NCI-H526 treated with DMSO at 0.1 percent for 48 hours (cell line): ENCODE measurements around the gene CTNNBL1.
A peak's percentile ranks its signal among the peaks of the same experiment; 100 is the strongest.

Source experiments
- DNase-seq: peaks from one replicate; lab custom pipeline; 2025; lab: John Stamatoyannopoulos, UW

Gene CTNNBL1

DNA sequence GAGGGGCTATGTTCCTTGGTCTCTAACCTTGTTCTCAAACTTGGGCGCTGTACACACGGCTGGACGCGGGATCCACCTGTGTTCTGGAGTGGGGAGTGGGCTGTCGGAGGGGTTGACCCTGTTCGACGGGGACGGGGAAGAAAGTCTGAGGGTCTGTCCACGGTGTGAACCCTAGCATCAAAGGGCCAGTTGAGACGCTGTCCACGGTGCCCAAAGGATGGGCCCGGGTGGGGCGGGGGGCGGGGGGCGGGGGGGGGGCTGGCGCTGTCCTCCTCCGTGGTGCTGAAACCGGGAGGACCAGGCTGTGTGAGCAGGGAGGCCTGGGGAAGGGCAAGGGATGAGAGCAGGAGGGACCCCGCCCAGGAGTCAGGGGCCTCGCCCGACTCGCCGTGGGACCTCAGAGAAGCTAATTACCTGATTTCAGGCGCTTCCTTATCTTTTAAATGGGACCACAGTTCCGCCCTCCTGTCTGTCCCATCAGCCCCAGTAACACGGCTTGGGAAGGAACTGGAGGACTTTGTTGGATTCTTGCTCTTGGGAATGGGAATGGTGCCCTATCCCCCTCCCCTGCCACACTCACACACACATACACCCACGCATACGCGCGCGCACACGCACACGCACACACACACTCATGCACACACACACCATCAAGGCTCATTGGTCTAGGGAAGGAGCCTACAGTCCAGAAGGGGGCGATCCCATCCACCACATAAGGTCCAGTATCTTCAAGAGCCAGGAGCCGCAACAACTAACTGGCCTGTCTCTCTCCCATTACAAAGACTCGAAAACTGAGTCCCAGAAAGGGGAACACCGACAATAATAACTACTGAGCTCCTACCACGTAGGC, 208.0 kb downstream of the CTNNBL1 start:
- peak; percentile 47 for DNase-seq

DNA sequence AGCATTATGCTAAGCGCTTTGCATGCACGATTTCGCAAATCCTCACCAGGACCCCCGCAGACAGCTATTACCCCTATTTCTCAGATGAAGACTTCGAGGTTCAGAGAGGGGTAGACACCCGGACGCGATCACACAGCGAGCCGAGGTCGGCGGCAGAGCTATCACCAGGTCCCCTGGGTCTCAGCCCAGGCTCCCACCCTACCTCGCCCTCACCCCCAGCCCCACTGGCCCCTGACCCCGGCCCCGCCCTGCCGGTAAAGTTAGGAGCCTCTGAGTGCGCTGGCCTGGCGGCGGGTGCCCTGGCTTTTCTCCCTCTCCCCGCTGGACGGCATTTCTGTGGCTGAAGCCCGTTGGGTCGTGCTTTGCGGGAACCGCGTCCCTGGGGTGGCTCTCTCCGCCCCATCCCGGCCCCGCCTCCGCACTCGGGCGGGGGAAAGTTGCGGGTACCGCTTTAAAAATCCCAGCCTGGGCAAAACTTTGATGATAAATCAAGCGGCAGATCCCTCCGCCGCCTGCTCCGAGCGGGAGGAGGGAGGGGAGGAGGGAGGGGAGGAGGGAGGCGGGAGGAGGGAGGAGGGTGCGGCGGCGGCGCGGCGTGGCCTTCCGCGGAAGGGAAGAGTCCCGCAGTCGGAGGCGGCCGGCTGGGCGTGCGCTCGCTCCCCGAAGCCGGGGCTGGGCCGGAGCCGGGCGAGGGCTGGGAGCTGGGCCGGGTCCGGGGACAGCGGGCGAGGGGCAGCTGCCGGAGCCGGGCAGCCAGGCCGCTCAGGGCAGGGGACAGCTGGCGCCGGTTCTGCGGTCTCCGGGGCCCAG, 208.9 kb downstream of the CTNNBL1 start, which contains the start of gene VSTM2L:
VSTM2L (plus strand) TSS at position 624 of the 810 bp plus-strand sequence. CDS start 224 bp downstream, outside the sequence.
- DNase-seq: no peak

DNA sequence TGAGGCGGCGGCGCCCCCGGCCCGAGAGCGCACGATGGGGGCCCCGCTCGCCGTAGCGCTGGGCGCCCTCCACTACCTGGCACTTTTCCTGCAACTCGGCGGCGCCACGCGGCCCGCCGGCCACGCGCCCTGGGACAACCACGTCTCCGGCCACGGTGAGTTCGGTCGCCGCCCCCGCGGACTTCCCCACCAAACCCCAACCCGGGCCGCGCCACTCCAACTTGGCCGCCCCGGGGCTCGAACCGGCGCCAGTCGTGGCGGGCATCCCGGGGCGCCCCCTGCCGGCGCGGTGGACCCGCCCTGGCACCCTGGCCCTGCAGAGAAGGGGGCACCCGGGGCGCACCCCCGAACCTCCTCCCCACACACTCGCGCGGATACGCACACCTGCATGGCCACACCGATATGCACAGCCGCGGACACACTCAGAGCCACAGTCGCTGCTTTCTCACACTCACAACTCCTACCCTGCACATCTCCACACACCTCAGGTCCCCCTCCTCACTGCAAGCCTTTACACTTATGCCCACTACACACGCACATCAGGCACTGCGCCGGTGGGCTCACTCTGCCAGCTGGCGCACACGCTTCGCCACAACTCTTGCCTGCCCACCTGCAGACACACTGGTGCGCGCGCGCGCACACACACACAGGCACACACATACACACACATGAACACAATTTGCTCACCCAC, 209.6 kb downstream of the CTNNBL1 start:
- DNase-seq: peak; percentile 14

DNA sequence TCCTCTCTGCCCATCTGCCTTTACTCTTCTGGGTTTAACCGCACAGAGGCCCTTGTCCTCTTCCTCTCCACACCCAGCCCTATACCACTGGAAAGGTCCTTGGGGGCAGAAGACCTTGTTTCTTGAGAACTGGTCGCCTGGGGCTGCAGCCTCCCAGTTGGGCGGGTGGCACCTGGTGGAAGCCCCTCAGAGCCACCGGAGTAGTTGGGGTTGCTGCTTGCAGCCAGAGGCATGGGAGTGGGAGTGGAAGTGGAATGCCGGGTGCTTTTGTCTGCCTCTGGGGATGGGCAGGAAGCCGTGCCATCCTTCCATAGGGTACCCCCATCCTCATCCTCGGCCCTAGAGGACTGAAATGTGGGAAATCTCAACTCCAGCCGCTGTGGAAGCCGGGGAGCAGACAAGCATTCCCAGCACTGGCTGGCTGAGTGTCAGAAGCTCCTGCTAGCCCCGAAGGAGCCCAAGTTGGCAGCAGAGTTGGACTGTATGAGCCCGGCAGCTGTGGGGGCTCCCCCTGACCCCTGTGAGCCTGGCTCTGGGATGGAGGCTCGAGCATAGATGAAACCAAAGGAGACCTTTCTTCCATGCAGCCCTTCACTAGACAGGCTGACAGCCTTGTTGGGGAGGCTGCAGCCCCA, 210.3 kb downstream of the CTNNBL1 start:
- no peak for DNase-seq

DNA sequence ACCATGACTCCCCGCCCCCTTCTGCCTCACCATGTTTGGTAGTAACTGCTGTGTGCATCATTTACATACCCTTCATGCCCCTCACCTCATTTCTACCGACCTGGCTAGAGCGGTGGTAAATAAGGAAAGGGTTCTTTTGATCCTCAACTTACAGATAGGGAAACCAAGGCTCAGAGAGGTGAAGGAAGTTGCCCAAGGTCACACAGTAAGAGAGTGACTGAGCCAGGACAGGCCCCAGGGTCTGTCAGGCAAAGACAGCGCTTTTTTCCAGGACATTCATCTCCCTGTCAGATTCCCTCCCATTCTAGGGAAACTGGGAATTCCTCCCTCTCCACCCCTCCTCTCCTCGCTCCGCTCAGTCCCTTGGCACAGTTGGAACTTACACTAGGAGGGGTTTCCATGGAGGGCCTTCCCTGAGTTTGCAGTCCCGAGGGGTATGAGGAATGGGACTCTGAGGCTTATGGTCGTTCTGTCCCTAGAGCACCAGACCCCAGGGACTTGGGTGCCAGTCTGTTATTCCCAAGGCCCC, 211.1 kb downstream of the CTNNBL1 start:
- DNase-seq: no peak

DNA sequence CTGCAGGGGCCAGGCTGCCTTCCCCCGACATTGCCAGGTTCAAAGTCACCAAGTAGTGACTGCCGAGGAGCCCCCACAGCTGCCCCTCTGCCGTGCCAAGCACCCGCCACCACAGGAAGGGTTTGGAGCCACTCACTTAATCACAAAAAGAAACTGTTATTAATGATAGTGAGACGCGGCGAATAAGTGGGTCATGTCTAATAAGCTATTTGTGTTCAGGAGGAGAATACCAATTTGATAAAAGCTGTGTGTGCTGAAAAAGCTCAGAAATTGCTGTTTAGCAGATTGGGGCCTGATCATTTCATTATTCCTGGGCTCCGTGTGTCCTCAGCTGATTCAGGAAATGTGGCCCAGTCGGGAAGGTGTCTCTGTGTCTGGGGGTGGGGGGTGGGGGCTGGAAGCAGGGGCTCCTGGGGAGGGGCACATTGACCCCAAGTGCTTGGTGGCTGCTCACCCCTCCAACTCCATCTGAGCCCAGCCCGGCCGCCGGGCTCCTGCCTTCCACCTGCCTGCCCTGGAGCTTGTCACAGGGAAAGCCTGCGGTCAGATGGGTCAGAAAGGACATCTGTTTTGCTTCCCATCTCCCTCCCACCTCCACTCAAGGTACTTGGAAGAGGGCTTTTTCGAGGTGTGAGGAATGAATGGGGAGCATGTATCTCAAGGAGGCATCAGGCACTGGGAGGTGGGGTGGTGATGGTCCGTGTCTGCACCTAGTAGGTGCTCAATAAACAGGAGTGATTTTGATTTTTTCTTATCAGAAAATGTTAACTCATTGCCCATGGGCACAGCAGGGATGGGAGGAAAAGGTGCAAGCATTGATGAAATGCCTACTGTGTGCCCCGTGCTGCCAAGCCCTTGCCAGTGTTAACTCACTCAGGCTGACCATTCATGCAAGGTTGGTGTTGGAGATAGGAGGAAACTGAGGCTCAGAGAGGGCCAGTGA, 212.1 kb downstream of the CTNNBL1 start:
- no peak for DNase-seq

DNA sequence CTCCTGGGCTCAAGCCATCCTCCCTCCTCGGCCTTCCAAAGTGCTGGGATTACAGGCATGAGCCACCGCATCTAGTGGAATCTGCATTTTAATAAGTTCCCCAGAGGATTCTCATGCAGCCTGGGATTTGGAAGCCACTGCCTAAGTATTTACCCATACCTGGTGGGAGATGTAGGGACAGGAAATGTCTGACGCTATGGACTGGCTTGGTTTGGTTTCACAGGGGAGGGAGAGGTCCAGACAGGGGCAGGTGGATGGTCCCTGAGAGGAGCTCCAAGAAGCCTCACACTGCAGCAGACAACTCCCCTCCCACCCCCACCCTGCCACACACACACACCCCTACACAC, 213.5 kb downstream of the CTNNBL1 start:
- no peak for DNase-seq

DNA sequence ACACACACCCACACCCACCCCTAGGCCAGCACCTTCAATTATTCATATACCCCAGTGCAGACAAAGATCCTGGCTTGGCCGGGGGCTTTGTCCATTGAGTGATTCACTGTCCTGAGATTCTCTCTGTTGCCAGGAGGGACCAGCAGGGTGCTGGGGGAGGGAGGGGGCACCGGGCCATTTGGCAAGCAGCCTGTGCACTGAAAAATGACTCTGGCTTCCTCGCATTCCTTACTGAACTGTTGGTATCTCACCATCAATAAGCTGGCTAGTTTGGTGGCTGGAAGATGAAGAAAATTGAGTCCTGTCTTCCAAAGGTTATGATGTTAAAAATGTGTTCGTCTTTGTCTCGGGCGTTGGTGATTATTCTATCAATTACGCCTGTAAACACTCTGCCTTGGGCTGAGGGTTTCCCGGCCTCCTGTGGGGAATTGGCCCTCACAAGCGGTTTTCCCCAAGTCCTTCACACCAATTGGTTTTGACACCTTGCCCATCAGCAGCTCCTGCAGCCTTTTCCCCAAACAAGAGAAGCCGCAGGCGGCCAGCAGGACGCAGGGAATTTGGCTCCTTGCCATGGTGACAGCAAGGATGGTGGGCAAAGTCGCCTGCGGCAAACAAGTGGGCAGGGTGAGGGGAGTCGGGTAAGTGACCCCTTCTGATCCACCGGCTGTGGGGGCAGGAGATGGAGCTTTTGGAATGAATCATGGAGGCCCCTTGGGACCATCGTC, 214.0 kb downstream of the CTNNBL1 start:
- no peak for DNase-seq

DNA sequence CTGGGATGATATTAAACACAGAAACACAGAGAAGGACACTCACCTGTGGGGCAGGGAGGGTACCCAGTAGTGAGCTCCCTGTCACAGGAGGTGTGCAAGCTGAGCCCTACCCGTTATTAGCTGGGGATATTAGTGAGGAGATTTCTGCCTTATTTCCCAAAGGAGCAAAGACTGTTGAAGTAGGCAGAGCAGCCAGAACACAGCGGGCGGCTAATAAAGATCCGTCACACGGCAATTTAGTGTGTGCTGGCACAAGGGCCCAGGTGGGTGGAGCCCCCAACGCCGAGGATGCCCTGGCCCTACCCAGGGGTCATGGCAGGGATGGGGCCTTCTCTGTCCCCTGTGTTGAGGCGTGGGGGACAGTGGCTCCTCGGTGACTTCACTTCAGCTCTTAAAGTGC, 217.4 kb downstream of the CTNNBL1 start:
- DNase-seq: no peak

DNA sequence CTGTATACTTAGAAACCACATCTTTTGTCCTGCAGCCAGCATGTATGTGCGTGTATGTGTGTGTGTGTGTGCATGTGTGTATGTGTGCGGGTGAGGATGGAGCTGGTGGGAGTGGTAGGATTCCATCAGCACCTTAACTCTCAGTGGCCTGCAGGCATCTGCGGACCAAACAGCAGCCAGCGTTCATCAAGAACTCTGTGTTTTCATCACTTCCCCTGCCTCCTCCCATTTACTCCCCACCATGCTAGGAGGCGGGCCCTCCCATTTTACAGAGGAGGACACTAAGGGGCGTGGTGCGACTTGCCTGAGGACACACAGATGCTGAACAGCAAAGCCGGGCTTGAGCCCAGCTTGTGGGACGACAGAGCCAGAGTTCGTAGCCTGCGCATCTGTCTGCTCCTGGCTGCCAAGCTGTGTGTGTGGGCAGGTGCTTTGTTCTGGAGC, 218.0 kb downstream of the CTNNBL1 start:
- no peak for DNase-seq

DNA sequence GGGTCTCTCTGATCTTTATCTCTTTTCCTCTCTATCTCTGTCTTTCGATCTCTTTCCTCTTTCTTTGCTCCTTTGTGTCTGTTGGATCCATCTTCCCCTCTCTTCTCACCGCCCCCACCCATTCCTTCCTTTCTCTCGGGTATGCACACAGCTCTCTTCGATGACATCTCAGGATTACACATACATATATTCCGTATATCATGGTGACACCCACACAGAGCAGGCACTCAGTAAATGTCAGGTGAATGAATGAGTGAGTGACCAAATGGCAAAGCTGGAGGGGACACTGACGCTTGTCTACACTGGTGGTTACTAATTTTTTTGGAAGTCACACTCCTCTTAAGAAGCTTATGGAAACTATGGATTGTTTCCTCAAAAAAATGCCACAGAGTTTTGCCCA, 219.0 kb downstream of the CTNNBL1 start:
- DNase-seq: no peak

DNA sequence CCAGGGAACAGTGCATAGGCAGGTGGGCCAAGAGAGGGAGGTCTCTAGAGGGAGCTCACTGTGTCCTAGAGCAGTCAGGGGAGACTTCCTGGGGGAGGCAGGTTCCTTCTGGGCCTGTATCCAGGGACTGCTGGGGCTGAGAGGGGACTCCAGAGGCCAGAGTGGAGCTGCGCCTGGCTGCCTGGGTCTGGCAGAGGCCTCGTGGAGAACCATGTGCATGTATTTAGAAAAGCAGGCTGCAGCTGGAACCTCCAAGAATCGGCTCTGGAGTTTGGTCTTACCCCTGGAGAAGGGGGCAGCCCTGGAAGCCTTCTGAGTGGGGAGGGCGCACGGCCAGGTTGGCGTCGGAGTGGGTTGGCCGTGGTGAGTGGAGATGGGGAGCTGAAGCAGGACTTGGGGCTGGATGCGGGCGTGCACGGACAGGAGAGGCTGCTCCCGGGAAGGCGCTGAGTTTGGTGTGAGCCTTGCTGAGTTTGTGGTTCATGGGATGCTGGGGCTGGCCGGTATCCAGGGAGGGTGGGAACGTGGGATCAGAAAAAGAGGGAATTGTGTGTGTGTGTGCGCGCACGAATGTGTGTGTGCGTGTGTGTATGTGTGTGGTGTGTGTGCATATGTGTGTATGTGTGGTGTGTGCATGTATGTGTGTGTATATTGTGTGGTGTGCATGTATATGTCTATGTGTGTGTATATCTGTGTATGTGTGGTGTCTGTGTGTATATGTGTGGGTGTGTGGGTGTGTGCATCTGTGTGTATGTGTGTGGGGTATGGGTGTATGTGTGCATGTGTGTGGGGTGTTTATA, 219.9 kb downstream of the CTNNBL1 start:
- no peak for DNase-seq

DNA sequence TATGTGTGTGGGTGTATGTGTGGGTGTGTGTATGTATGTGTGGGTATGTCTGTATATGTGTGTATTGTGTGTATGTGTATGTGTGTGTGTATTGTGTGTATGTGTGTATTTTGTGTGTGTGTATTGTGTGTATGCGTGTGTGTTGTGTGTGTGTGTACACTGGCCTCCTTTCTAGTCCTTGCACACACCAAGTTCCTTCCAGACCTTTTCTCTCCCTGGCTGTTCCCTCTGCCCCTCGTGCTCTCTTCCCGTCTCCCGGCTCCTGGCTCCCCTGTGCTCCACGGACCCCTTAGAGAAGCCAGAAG, 220.5 kb downstream of the CTNNBL1 start:
- DNase-seq: no peak

DNA sequence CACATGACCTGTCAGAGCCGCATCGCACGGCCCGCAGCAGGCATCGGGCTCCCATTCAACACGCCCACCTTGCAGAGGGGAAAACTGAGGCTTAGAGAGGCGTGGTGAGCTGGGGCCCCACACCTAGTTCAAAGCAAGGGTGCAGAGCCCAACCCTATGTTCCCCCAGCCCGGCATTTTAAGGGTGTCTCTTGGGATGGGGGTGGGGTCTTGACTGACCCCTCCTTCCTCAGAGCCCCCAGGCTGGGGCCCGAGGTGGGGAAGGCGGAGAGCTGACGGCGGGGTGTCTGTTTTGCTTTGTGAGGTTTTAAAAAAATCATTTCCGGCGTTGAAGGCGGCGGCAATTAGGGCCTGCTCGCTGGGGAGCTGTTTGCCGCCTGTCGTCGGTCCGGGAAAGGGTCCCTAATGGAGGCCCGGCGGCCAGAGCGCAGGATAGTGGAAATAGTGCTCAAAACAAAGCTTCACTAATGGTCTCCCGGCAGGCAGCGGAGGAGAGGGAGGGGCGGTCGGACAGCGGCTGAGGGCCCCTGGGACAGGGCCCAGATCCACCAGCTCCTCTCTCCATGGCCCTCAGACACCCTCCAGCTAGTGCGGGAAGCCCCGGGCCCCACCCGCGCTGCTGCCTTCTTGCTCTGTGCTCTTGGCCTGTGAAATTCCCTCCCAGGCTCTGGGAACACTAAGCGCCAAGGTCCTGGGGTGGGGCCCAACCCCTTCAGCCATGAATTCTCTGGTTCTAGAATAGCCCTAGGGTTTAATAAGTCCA, 221.0 kb downstream of the CTNNBL1 start:
- no peak for DNase-seq

DNA sequence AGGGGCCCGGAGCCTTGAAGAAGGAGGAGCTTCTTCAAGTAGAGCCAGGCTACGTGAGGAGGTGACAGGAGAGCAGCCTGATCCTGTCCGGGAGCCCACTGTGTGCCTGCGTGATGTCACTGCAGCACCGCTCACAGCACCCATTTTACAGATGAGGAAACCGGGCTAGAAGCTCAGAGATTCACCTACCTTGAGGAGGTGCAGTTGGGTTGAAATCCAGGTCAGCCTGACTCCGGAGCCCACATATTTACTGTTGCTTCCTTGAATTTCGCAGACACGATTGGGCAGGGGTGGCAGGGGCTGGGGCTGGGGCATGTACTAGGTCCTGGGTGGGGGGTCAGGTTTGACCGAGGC, 221.6 kb downstream of the CTNNBL1 start:
- no peak for DNase-seq

DNA sequence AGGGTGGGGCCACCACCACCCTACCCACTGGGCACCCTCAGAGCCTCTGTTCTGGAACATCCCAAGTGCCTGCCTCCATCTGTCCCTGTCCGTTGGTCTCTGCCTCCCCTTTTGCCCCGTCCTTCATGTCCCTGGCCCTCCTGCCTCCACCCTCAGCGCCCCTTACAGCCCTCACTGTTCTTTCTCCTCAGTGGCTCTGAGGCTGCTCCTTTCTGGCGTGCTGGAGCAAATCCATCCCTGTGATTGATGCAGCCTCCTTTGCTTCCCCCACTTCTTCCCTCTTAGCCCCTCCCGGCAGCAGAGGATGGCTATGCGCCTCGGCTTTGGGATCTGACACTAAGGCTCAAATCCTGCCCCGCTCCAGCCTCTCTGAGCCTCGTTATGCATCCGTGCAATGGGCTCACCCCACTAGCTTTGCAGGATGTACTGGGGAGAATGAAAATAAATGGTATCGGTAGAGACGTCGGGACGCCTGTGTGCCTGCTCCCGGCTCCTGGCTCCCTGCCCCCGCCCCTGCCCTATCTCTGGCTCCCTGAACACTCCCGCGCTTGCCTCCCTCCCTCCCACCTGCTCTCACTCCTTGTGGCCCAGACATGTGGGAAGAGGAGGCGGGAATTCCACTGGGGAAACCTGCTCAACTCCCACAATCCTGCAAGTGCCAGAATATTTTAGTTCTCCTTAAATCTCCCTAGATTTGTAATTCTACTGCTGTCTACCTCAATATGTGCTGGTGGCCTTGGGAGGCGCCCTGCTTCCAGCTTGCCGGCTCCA, 222.2 kb downstream of the CTNNBL1 start:
- DNase-seq: no peak

DNA sequence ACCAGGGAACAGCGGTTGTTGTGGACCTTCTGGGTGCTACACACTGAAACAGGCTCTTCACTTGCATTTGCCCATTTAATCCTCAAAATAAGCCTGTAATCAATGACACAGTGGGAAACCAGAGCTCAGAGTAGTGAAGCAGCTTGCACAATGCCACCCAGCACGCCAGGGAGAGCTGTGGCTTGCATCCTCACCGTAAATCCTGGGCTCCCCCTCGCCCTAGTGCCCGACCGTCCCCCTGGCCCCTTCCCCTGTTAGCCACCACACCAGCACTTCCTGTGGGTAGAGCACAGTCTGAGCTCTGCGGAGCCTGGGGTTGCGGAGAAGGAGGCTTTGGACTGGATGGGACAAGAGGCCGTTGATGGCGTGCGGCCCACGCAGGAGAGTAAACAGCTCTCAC, 223.6 kb downstream of the CTNNBL1 start:
- DNase-seq: no peak

DNA sequence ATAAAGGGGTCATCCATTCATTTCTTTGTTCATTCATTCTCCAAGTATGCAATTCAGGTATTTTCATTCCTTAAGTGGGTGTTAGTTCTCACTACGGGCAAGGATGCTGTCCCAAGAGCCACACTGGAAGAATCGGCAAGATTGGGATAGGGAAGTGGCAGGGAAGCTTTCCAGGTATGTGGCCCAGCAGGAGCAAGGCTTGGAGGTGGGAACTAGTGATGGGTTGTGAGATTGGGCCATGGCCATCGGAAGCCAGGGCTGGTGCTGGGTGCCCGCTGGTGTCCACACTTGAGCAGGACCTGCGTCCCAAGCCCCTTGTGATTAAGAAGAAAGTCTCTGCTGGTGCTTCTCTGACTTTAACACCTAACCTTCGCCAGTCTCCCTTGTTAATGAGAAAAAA, 224.2 kb downstream of the CTNNBL1 start:
- no peak for DNase-seq
